Heart left ventricle (tissue), 13 donors: ENCODE measurements around the gene PLA2G2F.

Experiments used
- CTCF ChIP-seq, 12 donors: fragments of 200-600 bp; sonication (generic) in 4 of 12; IDR thresholded peaks; one replicate each; pipeline versions ENCODE4 v1.5.0 to v1.8.0; 2018 to 2022; ENCODE audit warnings: antibody characterized with exemption in 12 of 12, mild to moderate bottlenecking in 5 of 12
- POLR2A ChIP-seq, 2 donors: fragments of 450-650 bp; IDR thresholded peaks; one replicate each; pipeline ENCODE4 v1.6.1; 2017; ENCODE audit warnings: antibody characterized with exemption in 2 of 2, mild to moderate bottlenecking in 2 of 2, moderate library complexity in 2 of 2
- donor health status: ischemic (EF 13 %, LVEDD 7.1; RV severe dilation, severe dysfunction).
- donor health status: DM: no; HTN: yes; CAD: no.
- donor health status: DM: no; HTN: no; CAD: no.
- donor health status: ischemic (EF 25% LVEDD 6.9; RV normal size, moderate dysfunction).
- donor health status: ischemic (EF 25% LVEDD 5.7; RV mildly dilated, moderate dysfunction).
- donor health status: ischemic (EF 35%, LVEDD 5.7; RV mildly dilated, moderate dysfunction).
- donor health status: nonischemic (EF 11% LVEDD 7.7; RV severe dilation, severe dysfunction).
- donor health status: DM: yes; HTN: yes; CAD: no.
- donor health status: PGD.
- donor health status: ischemic (EF 29% LVEDD 5.4; RV normal size, mild dysfunction).
- donor health status: nonischemic (EF 23%, LVEDD 6.1; RV moderate dilation, normal function).

DNA sequence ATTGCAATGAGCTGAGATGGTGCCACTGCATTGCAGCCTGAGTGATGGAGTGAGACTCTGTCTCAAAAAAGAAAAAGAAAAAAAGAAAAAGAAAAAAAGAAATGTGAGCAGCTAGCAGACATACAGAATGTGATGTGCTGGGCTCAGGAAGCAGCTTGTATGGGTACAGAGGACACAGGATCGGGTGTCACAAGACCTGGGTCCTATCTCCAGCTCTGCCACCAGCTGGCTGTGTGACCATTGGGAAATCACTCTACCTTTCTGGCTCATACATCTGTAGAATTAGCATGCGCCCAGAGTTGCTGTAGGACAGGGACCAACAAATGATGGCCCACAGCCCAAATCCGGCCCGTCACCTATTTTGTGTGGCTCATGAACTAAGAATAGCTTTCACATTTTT is 50.5 kb downstream of the PLA2G2F start:
- TF ChIP-seq POLR2A (IDR thresholded peaks at IDR 0.05) (no peak), CTCF (IDR thresholded peaks at IDR 0.05) (no peak)
